GM23248 (cell line): ENCODE results near the gene ADAM19. TPM values are rescaled to one million over a fixed set of nuclear protein-coding genes. Genes with fewer than 3 reads are reported as not detected.
A peak's percentile ranks its signal among the peaks of the same experiment; 100 is the strongest.

Source experiments
- DNase-seq: peaks from one replicate; pipeline ENCODE4 v3.0.0-alpha.2; 2015
- H2AFZ ChIP-seq: fragments of 200-600 bp; sonication (generic); 2 replicates; pipeline ENCODE4 v1.6.1; 2016; ENCODE audit warnings: antibody characterized with exemption
- H3F3A ChIP-seq: fragments of 200-600 bp; sonication (generic); 2 replicates; pipeline ENCODE4 v1.6.1; 2016; ENCODE audit warnings: mild to moderate bottlenecking, antibody characterized with exemption, mixed run types; ENCODE audit not compliant: insufficient read depth
- H3K27ac ChIP-seq: fragments of 200-600 bp; sonication (generic); 2 replicates; pipeline ENCODE4 v1.5.1; 2016; ENCODE audit warnings: mild to moderate bottlenecking
- H3K27me3 ChIP-seq: fragments of 200-600 bp; sonication (generic); replicated peaks from 2 replicates; pipeline ENCODE4 v1.6.1; 2016; ENCODE audit warnings: mild to moderate bottlenecking; ENCODE audit not compliant: insufficient read depth
- H3K36me3 ChIP-seq: fragments of 200-600 bp; sonication (generic); 2 replicates; pipeline ENCODE4 v1.6.1; 2016; ENCODE audit warnings: low read depth, mild to moderate bottlenecking
- H3K4me1 ChIP-seq: fragments of 200-600 bp; sonication (generic); 2 replicates; pipeline ENCODE4 v1.6.1; 2016; ENCODE audit warnings: mild to moderate bottlenecking; ENCODE audit not compliant: insufficient read depth
- H3K4me2 ChIP-seq: fragments of 200-600 bp; sonication (generic); one replicate; pipeline ENCODE4 v1.6.1; 2016; ENCODE audit warnings: mild to moderate bottlenecking; ENCODE audit not compliant: unreplicated experiment
- H3K4me3 ChIP-seq: fragments of 200-600 bp; sonication (generic); 2 replicates; pipeline ENCODE4 v1.5.1; 2016; ENCODE audit warnings: mild to moderate bottlenecking
- H3K79me2 ChIP-seq: fragments of 200-600 bp; sonication (generic); 2 replicates; pipeline ENCODE4 v1.6.1; 2016; ENCODE audit warnings: mild to moderate bottlenecking; ENCODE audit not compliant: insufficient read depth
- H3K9ac ChIP-seq: fragments of 200-600 bp; sonication (generic); 2 replicates; pipeline ENCODE4 v1.6.1; 2016; ENCODE audit warnings: mild to moderate bottlenecking
- H3K9me2 ChIP-seq: fragments of 200-600 bp; sonication (generic); 2 replicates; pipeline ENCODE4 v1.6.1; 2016; ENCODE audit warnings: mixed run types, mild to moderate bottlenecking, moderate library complexity; ENCODE audit not compliant: insufficient read depth
- H3K9me3 ChIP-seq: fragments of 200-600 bp; sonication (generic); one replicate; pipeline ENCODE4 v1.6.1; 2017; ENCODE audit warnings: low read depth
- H4K20me1 ChIP-seq: fragments of 200-600 bp; sonication (generic); 2 replicates; pipeline ENCODE4 v1.6.0; 2016; ENCODE audit not compliant: insufficient read depth
- EZH2 ChIP-seq: fragments of 200-600 bp; sonication (generic); IDR thresholded peaks from 2 replicates; pipeline ENCODE4 v1.6.1; 2018; ENCODE audit warnings: antibody characterized with exemption, mild to moderate bottlenecking; ENCODE audit not compliant: insufficient read depth, poor library complexity, severe bottlenecking
- EZH2phosphoT487 ChIP-seq: fragments of 200-600 bp; sonication (generic); IDR thresholded peaks from 2 replicates; pipeline ENCODE4 v1.6.1; 2018; ENCODE audit warnings: antibody characterized with exemption, moderate library complexity, mild to moderate bottlenecking, low read depth; ENCODE audit not compliant: insufficient read depth
- WGBS, 2 experiments: methylation state at CpG; one replicate each; pipeline ENCODE4 v1.1.6; 2015 to 2017; ENCODE audit warnings: low lambda C conversion rate in 2 of 2, low coverage in 1 of 2; ENCODE audit errors: missing lambda C conversion rate in 2 of 2; 5-methylcytosine and 5-hydroxymethylcytosine counted together
- in situ Hi-C: fragments of 300-500 bp; cut with MboI; formaldehyde crosslinking; loops from 2 replicates; pipeline ENCODE4 v1.15.0; 2020
- polyA plus RNA-seq: library from polyadenylated mRNA; unstranded; fragments of >200 nt; fragmentation: Nextera tagmentation; extraction: Ambion mirVana; gene quantifications from 2 replicates; pipeline ENCODE4 v1.2.1, GENCODE V29; 2016
- total RNA-seq: library from RNA; depleted of rRNA; stranded (reverse); fragments of >200 nt; shearing (Covaris generic); gene quantifications from 2 replicates; pipeline ENCODE4 v1.2.3, GENCODE V29; 2014

Gene ADAM19
- total and polyA plus RNA-seq, 2 experiments from 2014 or later, result 18.1 to 20.5 TPM

DNA sequence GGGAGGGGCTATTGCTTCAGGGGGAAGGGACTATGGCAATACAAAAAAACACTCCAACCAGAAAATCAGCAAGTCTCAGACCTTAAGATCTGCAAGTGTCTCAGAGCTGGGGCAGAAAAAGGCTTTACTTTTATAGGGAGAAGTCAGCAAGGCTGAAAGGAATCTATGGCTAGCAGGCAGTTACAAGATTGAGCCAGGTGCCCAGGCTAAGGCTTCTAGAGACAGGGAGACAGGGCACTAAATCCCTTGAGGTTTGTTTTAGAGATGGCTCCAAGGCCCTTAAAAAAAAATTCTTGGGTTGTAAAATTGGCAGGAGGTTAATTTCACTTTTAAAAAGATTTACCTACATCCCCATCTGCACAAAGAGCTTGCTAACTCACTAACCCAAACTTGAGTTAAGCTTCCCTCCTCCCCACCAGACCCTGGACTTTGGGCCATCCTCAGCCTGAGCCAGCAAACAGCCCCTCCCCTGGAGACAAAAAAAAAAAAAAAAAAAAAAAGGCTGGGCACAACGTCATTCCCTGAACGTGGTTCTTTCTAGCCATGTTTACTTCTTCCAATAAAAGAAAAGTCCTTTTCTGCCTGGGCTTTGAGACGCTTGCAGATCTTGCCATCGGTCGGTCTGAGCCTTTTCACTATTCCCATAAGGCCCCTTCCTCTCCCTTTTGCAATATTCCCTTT, 97.6 kb downstream of the ADAM19 start:
- in situ Hi-C loops, result loop anchor here (10.0 to 25.0 kb wide), 3 partner anchors 113 to 234 kb away; no protein-coding TSS in a partner anchor
- Histone ChIP-seq H3F3A (peaks cover 4% of the 10 kb centered on the region; the same call in 1 of the 2 replicates), H3K79me2 (no peaks in the 10 kb centered on the region), H3K27ac (no peak overlapping the region), H3K4me1 (peaks cover 12% of the 10 kb centered on the region), H3K4me3 (no peak overlapping the region), H2AFZ (no peak overlapping the region), H3K4me2 (no peak overlapping the region), H3K9ac (no peak overlapping the region), H3K9me2 (no peaks in the 10 kb centered on the region), H4K20me1 (no peaks in the 10 kb centered on the region), H3K36me3 (peaks cover 5% of the 10 kb centered on the region; the same call in 1 of the 2 replicates), H3K9me3 (no peaks in the 10 kb centered on the region), H3K27me3 (no peaks in the 10 kb centered on the region)
- TF ChIP-seq EZH2phosphoT487 (no peak), EZH2 (no peak)
- WGBS, 2 experiments, result 65 to 67% methylated on average over 5 of the region's 5 CpGs
- no peak for DNase-seq

GRCh38 chr5:157476702-157477408, 98.7 kb downstream of the ADAM19 start:
- Histone ChIP-seq H3K9me3 (no peaks in the 10 kb centered on the region), H3K4me3 (no peak overlapping the region), H2AFZ (no peak overlapping the region), H3K27ac (no peak overlapping the region), H3K36me3 (0 out of 2 replicates have a peak, but pooled peaks cover 5% of the 10 kb centered on the region), H3K9me2 (no peaks in the 10 kb centered on the region), H3K27me3 (no peaks in the 10 kb centered on the region), H3K79me2 (no peaks in the 10 kb centered on the region), H4K20me1 (no peaks in the 10 kb centered on the region), H3K4me2 (no peak overlapping the region), H3K9ac (no peak overlapping the region), H3F3A (peaks cover 4% of the 10 kb centered on the region; the same call in 1 of the 2 replicates), H3K4me1 (peaks cover 13% of the 10 kb centered on the region)
- 56 to 58% methylated on average over 7 of the region's 7 CpGs for WGBS, 2 experiments
- in situ Hi-C loops, result loop anchor here (10.0 to 25.0 kb wide), 3 partner anchors 112 to 235 kb away; no protein-coding TSS in a partner anchor
- DNase-seq, result peak; percentile 87
- TF ChIP-seq EZH2phosphoT487 (no peak), EZH2 (no peak)

DNA sequence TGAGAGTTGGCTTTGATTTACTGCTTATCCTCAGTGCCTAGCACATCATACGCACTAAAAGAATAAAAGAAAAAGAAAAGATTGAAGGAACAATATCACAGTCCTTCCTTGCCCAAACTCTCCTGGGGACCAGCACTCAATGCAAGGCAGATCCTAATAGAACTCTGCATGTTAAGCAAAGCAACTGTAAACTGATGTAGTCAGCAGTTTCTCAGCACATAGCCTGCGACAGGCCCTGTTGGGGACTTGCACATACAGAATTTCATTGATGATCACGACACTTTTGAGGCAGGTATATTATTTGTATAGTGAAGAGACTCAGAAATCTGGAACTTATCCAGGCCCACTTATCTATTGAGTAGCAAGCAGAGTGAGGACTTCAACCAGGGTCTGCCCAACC, 100.1 kb downstream of the ADAM19 start:
- H3K9me2 ChIP-seq, result no peaks in the 10 kb centered on the region
- in situ Hi-C loops, result loop anchor here (10.0 to 25.0 kb wide), 3 partner anchors 111 to 237 kb away; no protein-coding TSS in a partner anchor
- 0 out of 2 replicates have a peak, but pooled peaks cover 5% of the 10 kb centered on the region for H3K36me3 ChIP-seq
- no peak overlapping the region for H3K4me2 ChIP-seq
- no peaks in the 10 kb centered on the region for H4K20me1 ChIP-seq
- H3K27me3 ChIP-seq, result no peaks in the 10 kb centered on the region
- peaks cover 4% of the 10 kb centered on the region; the same call in 1 of the 2 replicates for H3F3A ChIP-seq
- no peak overlapping the region for H2AFZ ChIP-seq
- H3K4me3 ChIP-seq, result no peak overlapping the region
- H3K27ac ChIP-seq, result no peak overlapping the region
- WGBS, 2 experiments, result 79 to 81% methylated on average over 3 of the region's 3 CpGs
- TF ChIP-seq EZH2phosphoT487, result no peak
- TF ChIP-seq EZH2, result no peak
- no peaks in the 10 kb centered on the region for H3K9me3 ChIP-seq
- no peak for DNase-seq
- H3K79me2 ChIP-seq, result no peaks in the 10 kb centered on the region
- H3K4me1 ChIP-seq, result peaks cover 13% of the 10 kb centered on the region
- H3K9ac ChIP-seq, result no peak overlapping the region
